Neuronal stem cell (in vitro differentiated cells): ENCODE results near the gene TMEFF1.

Source experiments
- DNase-seq: peaks from one replicate; pipeline ENCODE4 v3.0.0-alpha.2; 2013; ENCODE audit warnings: low spot score
- H2AFZ ChIP-seq: one replicate; pipeline ENCODE4 v1.6.1; 2013; ENCODE audit warnings: mild to moderate bottlenecking, low read length, inconsistent platforms
- H2AK5ac ChIP-seq: 2 replicates; pipeline ENCODE4 v1.6.1; 2013; ENCODE audit warnings: low read depth, mild to moderate bottlenecking, inconsistent platforms, low read length, moderate library complexity, mixed read lengths
- H2BK120ac ChIP-seq: 2 replicates; pipeline ENCODE4 v1.6.1; 2013; ENCODE audit warnings: low read depth, mild to moderate bottlenecking, inconsistent platforms, low read length, moderate library complexity, mixed read lengths
- H2BK12ac ChIP-seq: one replicate; pipeline ENCODE4 v1.6.1; 2013; ENCODE audit warnings: low read length, inconsistent platforms
- H2BK15ac ChIP-seq: 2 replicates; pipeline ENCODE4 v1.6.1; 2013; ENCODE audit warnings: mild to moderate bottlenecking, low read length, inconsistent platforms, mixed read lengths
- H2BK5ac ChIP-seq: one replicate; pipeline ENCODE4 v1.6.1; 2013; ENCODE audit warnings: inconsistent platforms, mild to moderate bottlenecking, low read length, moderate library complexity
- H3K14ac ChIP-seq: one replicate; pipeline ENCODE4 v1.6.1; 2013; ENCODE audit warnings: low read length, inconsistent platforms
- H3K18ac ChIP-seq: 2 replicates; pipeline ENCODE4 v1.6.1; 2013; ENCODE audit warnings: low read length, inconsistent platforms
- H3K23ac ChIP-seq: 2 replicates; pipeline ENCODE4 v1.6.1; 2013; ENCODE audit warnings: low read depth, mild to moderate bottlenecking, mixed read lengths, low read length, inconsistent platforms; ENCODE audit not compliant: poor library complexity
- H3K27ac ChIP-seq: replicated peaks from 3 replicates; pipeline ENCODE4 v1.5.1; 2013; ENCODE audit warnings: low read length, inconsistent platforms
- H3K27me3 ChIP-seq, 3 experiments: 2 replicates each; pipeline ENCODE4 v1.6.1; 2013; ENCODE audit warnings: low read length in 3 of 3, mild to moderate bottlenecking in 2 of 3, inconsistent platforms in 1 of 3, low read depth in 1 of 3, mixed read lengths in 1 of 3, moderate library complexity in 1 of 3; ENCODE audit not compliant: control insufficient read depth in 3 of 3, insufficient read depth in 3 of 3
- H3K36me3 ChIP-seq, 2 donors: replicated peaks in 1 of 2; 2 replicates each; pipeline ENCODE4 v1.6.1; 2013; ENCODE audit warnings: low read length in 2 of 2; ENCODE audit not compliant: control insufficient read depth in 2 of 2, insufficient read depth in 2 of 2
- H3K4ac ChIP-seq: 2 replicates; pipeline ENCODE4 v1.6.1; 2013; ENCODE audit warnings: inconsistent platforms, mild to moderate bottlenecking, low read length, moderate library complexity
- H3K4me1 ChIP-seq, 2 donors: 1 replicate in 1 of 2; 2 replicates in 1 of 2; pipeline ENCODE4 v1.6.1; 2013; ENCODE audit warnings: low read length in 2 of 2, low read depth in 1 of 2; ENCODE audit not compliant: control insufficient read depth in 2 of 2, insufficient read depth in 1 of 2
- H3K4me2 ChIP-seq: one replicate; pipeline ENCODE4 v1.6.1; 2013; ENCODE audit warnings: mild to moderate bottlenecking, low read length, inconsistent platforms; ENCODE audit not compliant: insufficient read depth, poor library complexity, severe bottlenecking
- H3K4me3 ChIP-seq, 2 donors: 2 replicates each; pipeline ENCODE4 v1.5.1; 2013; ENCODE audit warnings: low read length in 2 of 2, mild to moderate bottlenecking in 2 of 2, inconsistent platforms in 1 of 2, moderate library complexity in 1 of 2
- H3K79me1 ChIP-seq: one replicate; pipeline ENCODE4 v1.6.1; 2013; ENCODE audit warnings: low read depth, mild to moderate bottlenecking, inconsistent platforms, low read length, moderate library complexity
- H3K9ac ChIP-seq: one replicate; pipeline ENCODE4 v1.6.1; 2013; ENCODE audit warnings: mild to moderate bottlenecking, low read depth, low read length, inconsistent platforms; ENCODE audit not compliant: poor library complexity
- H3K9me3 ChIP-seq, 2 donors: replicated peaks in 1 of 2; 2 replicates each; pipeline versions ENCODE3 to v1.6.1; 2013; ENCODE audit warnings: low read length in 2 of 2, mild to moderate bottlenecking in 2 of 2, inconsistent platforms in 1 of 2, low read depth in 1 of 2, mixed read lengths in 1 of 2, moderate library complexity in 1 of 2; ENCODE audit not compliant: control insufficient read depth in 2 of 2, insufficient read depth in 1 of 2
- H4K8ac ChIP-seq: one replicate; pipeline ENCODE4 v1.6.1; 2013; ENCODE audit warnings: low read depth, mild to moderate bottlenecking, inconsistent platforms, low read length, moderate library complexity
- H4K91ac ChIP-seq: one replicate; pipeline ENCODE4 v1.6.1; 2013; ENCODE audit warnings: low read length, low read depth, mild to moderate bottlenecking, inconsistent platforms; ENCODE audit not compliant: poor library complexity
- WGBS, 2 donors: extraction: QIAGEN DNeasy Blood & Tissue Kit; methylation state at CpG; one replicate each; pipeline ENCODE4 v1.1.7; 2013; ENCODE audit warnings: missing lambda C conversion rate in 2 of 2, mixed read lengths in 1 of 2; ENCODE audit not compliant: insufficient read length in 2 of 2, insufficient replicate concordance in 1 of 2; ENCODE audit errors: extremely low coverage in 2 of 2; 5-methylcytosine and 5-hydroxymethylcytosine counted together

The TMEFF1 gene

GRCh38 chr9:100474082-100474923 lies 1.4 kb downstream of the TMEFF1 start:
- H3K23ac ChIP-seq = no peak overlapping the region
- peak overlapping the region; percentile 89 for H2AFZ ChIP-seq
- H4K91ac ChIP-seq = no peak overlapping the region
- H3K27me3 ChIP-seq = no peaks in the 10 kb centered on the region
- H2AK5ac ChIP-seq = peak overlapping the region; percentile 100
- H3K18ac ChIP-seq = peak overlapping the region; percentile 100
- H3K4ac ChIP-seq = no peak overlapping the region
- H3K27ac ChIP-seq = peak overlapping the region; percentile 90
- no CpG with 5 or more reads among the region's 26 CpGs for WGBS, 2 donors
- H3K9ac ChIP-seq = peak overlapping the region; percentile 99
- no peak overlapping the region for H2BK120ac ChIP-seq
- peaks cover 2 to 3% of the 10 kb centered on the region in 2 donors for H3K9me3 ChIP-seq
- peak overlapping the region; percentile 100 for H3K14ac ChIP-seq
- peak; percentile 70 for DNase-seq
- peak overlapping the region; percentile 65 for H3K4me2 ChIP-seq
- H2BK15ac ChIP-seq = peak overlapping the region; percentile 100
- peaks cover 4% of the 10 kb centered on the region for H3K79me1 ChIP-seq
- H2BK12ac ChIP-seq = no peak overlapping the region
- H3K4me1 ChIP-seq = peaks cover 10 to 17% of the 10 kb centered on the region in 2 donors
- peak overlapping the region; percentile 83 to 100 for H3K4me3 ChIP-seq
- peak overlapping the region; percentile 99 for H2BK5ac ChIP-seq
- no peak overlapping the region for H4K8ac ChIP-seq
- H3K36me3 ChIP-seq = peaks cover 0 to 11% of the 10 kb centered on the region in 2 donors

GRCh38 chr9:100474924-100475276 lies 2.0 kb downstream of the TMEFF1 start:
- peak overlapping the region; percentile 89 for H2AFZ ChIP-seq
- no peaks in the 10 kb centered on the region for H3K27me3 ChIP-seq
- peak overlapping the region; percentile 65 for H3K4me2 ChIP-seq
- no peak overlapping the region for H3K18ac ChIP-seq
- no peak overlapping the region for H4K91ac ChIP-seq
- no peak overlapping the region for H2BK12ac ChIP-seq
- H3K79me1 ChIP-seq = peaks cover 4% of the 10 kb centered on the region
- no CpG with 5 or more reads among the region's 4 CpGs for WGBS, 2 donors
- no peak overlapping the region for H2AK5ac ChIP-seq
- H3K9ac ChIP-seq = no peak overlapping the region
- H3K27ac ChIP-seq = peak overlapping the region; percentile 90
- H3K4me1 ChIP-seq = peaks cover 10 to 17% of the 10 kb centered on the region in 2 donors
- H3K36me3 ChIP-seq = peaks cover 0 to 17% of the 10 kb centered on the region in 2 donors
- DNase-seq = no peak
- no peak overlapping the region for H3K4ac ChIP-seq
- H3K9me3 ChIP-seq = peaks cover 2 to 8% of the 10 kb centered on the region in 2 donors
- no peak overlapping the region for H2BK15ac ChIP-seq
- H4K8ac ChIP-seq = no peak overlapping the region
- H3K23ac ChIP-seq = no peak overlapping the region
- no peak overlapping the region for H2BK5ac ChIP-seq
- no peak overlapping the region for H3K14ac ChIP-seq
- H2BK120ac ChIP-seq = no peak overlapping the region
- peak overlapping the region; percentile 83 to 100 for H3K4me3 ChIP-seq

- H2BK5ac ChIP-seq = no peak overlapping the region
- H3K4me2 ChIP-seq = no peak overlapping the region
- DNase-seq = no peak
- H3K27me3 ChIP-seq = no peaks in the 10 kb centered on the region
- no peak overlapping the region for H4K91ac ChIP-seq
- H3K4me3 ChIP-seq = no peak overlapping the region
- H2BK15ac ChIP-seq = no peak overlapping the region
- no peak overlapping the region for H3K27ac ChIP-seq
- H3K4me1 ChIP-seq = peaks cover 8 to 12% of the 10 kb centered on the region in 2 donors
- no peak overlapping the region for H3K9ac ChIP-seq
- no peak overlapping the region for H2BK12ac ChIP-seq
- H3K18ac ChIP-seq = no peak overlapping the region
- no peak overlapping the region for H3K4ac ChIP-seq
- H3K9me3 ChIP-seq = peaks cover 2 to 11% of the 10 kb centered on the region in 2 donors
- H2BK120ac ChIP-seq = no peak overlapping the region
- no peak overlapping the region for H2AK5ac ChIP-seq
- no CpG with 5 or more reads among the region's 4 CpGs for WGBS, 2 donors
- H3K79me1 ChIP-seq = peaks cover 7% of the 10 kb centered on the region
- H3K14ac ChIP-seq = no peak overlapping the region
- no peak overlapping the region for H4K8ac ChIP-seq
- no peak overlapping the region for H2AFZ ChIP-seq
- H3K36me3 ChIP-seq = peaks cover 0 to 20% of the 10 kb centered on the region in 2 donors
- no peak overlapping the region for H3K23ac ChIP-seq
Observed at GRCh38 chr9:100477241-100477640, 4.3 kb downstream of the TMEFF1 start.

GRCh38 chr9:100478192-100478591 lies 5.2 kb downstream of the TMEFF1 start:
- Histone ChIP-seq H2BK15ac (no peak overlapping the region), H2BK12ac (no peak overlapping the region), H3K79me1 (peaks cover 9% of the 10 kb centered on the region), H3K23ac (no peak overlapping the region), H3K4me3 (no peak overlapping the region), H3K9ac (no peak overlapping the region), H3K4me1 (peaks cover 4 to 9% of the 10 kb centered on the region in 2 donors), H4K8ac (no peak overlapping the region), H3K36me3 (peaks cover 0 to 20% of the 10 kb centered on the region in 2 donors), H3K9me3 (peaks cover 2 to 11% of the 10 kb centered on the region in 2 donors), H3K4ac (no peak overlapping the region), H4K91ac (no peak overlapping the region), H3K14ac (no peak overlapping the region), H2BK120ac (no peak overlapping the region), H2BK5ac (no peak overlapping the region), H2AK5ac (no peak overlapping the region), H3K27me3 (no peaks in the 10 kb centered on the region), H3K4me2 (no peak overlapping the region), H3K18ac (no peak overlapping the region), H2AFZ (no peak overlapping the region), H3K27ac (no peak overlapping the region)
- no CpG with 5 or more reads among the region's 6 CpGs for WGBS, 2 donors
- DNase-seq = no peak
